NCI-H446 (cell line): ENCODE measurements around the gene HK3.
"Not testable (repeated sequence)": the region's sequence is repeated elsewhere in the genome, so short reads cannot be mapped to it uniquely, and the experiment has no call there.

Source experiments
- DNase-seq, 2 experiments: peaks; one replicate each; lab custom pipeline; 2025; lab: John Stamatoyannopoulos, UW

HK3 gene

DNA sequence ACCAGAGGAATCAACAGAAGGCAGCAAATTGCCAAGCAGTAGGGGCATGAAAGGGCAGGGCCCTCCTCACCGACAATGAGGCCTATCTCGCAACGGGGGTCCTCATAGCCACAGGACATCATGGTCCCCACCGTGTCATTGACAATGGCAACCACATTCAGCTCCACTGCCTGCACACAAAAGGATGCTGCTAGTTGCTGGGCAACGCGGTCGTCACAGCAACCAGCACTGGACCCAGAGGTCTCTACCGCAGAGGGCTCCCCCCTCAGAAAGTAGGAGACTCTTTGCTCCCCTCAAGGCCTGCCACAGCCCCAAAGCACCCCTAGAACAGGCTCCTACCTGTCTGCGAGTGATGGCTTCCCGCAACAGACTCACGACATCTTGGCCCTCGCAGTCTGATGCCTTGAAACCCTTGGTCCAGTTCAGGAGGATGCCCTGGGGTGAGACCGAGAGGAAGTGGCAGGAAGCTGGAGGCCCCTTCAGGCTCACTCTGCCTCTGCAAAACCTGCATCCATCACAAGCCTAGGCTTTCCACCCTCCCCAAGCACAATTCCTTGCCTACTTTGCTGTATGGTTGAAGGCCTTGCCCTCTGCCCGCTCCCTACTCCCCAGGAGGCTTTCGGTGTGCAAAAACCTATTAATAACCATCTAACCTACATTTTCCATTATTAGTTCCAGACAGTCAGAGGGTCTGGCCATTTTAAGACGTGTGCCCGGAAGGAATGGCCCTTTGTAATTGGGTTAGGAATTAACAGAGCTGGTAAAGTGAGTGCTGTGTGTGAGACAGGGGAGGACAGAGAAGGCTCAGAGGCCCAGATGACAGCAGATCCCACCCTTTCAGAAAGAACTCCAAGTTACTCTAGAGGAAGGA lies 15.2 kb downstream of the HK3 start:
- no peak for DNase-seq

DNA sequence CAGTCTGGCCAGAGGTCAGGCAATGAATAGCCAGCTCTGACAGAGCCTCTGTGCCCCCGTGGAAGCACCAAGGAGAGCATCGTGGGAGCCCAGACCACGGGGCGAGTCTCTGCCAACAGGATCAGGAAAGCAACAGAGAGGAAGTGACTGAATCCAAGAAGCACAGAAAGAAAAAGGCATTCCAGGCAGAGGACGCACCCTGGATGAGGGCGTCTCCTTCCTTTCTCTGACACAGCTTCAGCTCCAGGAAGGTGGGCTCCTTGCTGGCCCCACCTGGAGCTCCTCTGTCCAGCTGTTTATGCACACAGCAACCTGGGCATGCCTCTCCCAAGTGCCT lies 16.6 kb downstream of the HK3 start:
- no peak for DNase-seq

DNA sequence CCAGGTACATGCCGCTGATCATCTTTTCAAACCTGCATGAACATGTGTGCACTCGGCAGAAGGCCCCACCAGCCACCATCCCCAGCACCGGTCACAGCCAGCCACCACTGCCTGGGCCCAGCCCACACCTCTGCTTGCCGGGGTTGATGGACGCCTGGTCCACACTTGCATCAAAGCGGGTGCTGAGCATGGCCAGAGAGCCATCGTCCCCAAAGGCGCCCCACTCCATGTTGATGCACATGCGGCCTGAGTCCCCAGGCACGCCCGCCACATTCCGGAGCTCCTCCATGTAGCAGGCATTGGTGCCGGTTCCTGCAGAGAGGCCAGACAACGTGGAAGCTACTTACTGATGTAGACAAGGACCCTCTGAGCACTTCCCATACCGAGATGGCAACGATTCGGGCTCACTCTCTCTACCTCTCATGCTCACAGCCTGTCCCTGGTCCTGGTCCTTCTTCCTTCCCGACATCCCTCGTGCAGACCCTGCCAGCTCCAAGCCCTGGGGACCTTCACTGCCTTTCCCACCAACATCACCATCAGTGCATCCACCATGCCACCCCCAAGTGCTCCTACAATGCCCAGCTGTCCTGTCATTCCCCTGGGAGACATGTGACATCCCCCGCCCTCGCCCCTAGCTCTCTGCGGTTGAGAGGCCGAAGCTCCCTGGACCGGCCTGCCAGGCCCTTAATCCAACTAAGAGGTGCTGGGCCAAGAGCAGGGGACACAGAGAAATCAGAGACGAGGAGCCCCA lies 17.2 kb downstream of the HK3 start:
- DNase-seq = no peak

DNA sequence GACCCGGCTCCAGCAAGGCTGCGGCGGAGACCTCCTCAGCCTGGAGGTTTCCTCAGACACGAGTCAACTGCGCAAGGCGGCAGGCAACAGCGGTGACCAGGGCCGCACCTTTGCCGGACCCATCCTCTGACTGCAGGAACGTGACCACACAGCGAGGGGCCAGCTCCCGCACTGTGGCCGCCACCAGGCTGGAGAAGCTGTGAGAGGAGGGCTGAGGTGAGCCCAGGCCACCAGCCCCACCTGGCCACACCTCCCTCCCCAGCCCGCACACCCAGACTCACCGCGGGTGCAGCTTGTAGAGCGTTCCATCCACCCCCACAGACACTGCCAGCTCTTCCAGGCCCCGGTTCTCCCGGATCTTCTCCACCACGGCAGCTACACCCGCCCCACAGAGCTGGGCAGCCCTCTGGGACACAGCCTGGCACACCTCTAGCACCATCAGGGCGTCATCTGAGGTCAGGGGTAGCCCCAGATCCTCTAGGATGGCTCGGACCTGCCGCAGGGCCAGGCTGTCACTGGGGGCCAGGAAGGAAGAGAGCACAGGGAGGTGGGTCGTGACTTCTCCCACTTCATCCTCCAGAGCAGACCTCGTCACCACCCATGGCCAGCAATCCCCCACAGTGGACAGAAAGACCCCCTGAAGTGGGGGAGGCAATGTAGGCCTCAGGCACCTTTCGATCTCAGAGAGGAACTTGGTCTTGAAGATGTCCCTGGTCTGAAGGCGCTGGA lies 18.0 kb downstream of the HK3 start:
- DNase-seq = no peak

DNA sequence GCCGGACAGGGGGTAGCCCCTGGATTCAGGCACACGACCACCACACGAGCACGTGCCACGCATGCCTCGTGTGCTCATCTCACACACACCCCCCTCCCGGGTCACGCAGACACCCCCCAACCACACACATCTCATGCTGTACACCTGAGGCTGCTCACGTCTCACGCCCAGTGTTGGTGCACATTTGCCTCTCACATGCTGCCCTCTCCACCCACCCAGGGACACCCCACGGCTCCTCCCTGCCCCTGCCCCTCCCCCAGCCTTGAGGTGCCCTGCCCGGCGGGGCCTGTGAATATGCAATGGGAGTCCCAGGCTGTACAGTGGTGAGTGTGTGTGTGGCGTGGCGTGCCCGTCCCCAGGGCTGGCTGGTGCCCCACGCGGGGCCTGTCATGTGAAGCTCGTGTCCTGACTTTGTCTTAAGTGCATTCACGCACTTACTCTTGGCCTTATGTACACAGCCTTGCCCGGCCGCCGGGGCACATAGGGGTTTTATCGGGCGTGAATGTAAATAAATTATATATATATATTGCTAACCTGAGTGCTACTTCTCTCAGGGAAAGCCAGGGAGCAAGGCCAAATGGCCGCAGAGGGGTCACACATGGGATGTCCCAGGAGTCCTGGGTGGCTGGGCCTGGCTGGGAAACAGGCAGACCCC lies 18.7 kb downstream of the HK3 start:
- no peak for DNase-seq

DNA sequence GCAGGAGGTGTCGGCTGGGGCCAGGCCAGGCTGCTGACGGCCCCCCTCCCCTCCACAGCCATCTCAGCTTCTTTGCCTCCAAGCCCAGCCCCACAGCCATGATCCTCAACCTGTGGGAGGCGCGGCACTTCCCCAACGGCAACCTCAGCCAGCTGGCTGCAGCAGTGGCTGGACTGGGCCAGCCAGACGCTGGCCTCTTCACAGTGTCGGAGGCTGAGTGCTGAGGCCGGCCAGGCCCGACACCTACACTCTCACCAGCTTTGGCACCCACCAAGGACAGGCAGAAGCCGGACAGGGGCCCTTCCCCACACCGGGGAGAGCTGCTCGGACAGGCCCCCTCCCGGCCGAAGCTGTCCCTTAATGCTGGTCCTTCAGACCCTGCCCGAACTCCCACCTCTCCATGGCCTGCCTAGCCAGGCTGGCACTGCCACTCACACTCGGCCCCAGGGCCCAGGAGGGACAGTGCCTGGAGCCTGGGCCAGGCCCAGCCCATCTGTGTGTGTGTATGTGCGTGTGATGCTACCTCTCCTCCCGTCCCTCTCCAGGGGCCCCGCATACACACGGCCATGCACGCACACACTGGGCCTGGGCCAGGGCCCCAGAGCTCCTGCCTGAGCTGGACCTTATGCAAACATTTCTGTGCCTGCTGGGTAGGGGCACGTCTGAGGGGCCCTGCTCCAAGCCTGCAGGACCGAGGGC lies 19.3 kb downstream of the HK3 start:
- no peak for DNase-seq

DNA sequence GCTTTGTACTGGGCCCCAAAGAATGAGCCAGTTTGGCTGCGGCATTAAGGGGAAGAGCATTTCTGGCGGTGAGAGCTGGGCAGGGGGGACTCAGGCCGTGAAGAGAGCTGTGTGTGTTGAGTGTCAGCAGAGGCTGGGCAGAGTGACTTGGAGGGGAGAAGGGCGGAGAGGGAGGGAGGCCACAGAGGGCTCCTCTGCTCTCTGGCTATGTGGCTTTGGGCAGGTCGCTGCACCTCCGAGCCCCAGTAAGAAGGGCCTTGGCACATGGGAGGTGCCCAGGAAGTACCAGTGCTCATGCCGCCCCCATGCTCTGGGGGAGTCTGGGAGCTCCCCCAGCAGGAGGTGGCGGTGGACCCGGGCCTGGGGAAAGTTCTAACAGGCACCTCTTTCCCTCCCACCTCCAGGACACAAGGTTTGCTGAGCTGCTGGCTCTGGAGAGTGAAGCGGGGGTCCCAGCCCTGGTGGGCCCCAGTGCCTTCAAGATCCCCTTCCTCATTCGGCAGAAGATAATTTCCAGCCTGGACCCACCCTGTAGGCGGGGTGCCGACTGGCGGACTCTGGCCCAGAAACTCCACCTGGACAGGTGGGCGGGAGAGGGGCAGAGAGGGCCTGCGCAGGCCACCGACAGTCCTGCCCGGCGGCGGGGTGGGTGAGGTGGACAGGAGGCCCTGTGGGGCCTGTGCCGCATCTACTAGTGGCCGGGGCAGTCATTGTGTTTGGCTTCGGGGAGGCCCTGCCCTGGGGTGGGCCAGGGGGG lies 20.1 kb downstream of the HK3 start:
- no peak for DNase-seq

DNA sequence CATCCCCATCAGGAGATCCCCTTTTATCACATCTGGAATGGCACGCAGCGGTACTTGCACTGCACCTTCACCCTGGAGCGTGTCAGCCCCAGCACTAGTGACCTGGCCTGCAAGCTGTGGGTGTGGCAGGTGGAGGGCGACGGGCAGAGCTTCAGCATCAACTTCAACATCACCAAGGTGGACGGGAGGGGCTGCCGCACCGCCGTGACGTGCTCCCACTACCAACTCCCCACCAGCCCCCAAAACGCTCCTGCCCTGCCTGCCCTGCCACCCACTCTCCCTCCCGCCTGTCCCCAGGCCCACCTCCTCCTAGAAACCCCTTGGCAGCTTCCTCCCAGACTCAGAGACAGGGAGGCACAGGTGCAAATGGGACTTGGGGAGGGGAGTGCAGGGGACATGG lies 20.7 kb downstream of the HK3 start:
- no peak for DNase-seq

DNA sequence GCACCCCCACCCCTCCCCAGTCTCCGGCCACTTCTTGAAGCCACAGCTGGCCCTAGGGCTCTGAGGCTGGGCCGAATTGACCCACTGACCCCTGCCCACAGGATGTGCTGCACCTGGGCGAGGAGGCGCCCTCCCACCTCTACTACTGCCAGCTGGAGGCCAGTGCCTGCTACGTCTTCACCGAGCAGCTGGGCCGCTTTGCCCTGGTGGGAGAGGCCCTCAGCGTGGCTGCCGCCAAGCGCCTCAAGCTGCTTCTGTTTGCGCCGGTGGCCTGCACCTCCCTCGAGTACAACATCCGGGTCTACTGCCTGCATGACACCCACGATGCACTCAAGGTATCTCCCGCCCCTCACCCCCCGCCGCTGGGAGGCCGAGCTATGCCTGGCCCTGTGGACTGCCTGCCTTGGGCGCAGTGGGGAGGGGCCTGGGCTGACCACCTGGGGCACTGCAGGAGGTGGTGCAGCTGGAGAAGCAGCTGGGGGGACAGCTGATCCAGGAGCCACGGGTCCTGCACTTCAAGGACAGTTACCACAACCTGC lies 21.3 kb downstream of the HK3 start:
- no peak for DNase-seq

DNA sequence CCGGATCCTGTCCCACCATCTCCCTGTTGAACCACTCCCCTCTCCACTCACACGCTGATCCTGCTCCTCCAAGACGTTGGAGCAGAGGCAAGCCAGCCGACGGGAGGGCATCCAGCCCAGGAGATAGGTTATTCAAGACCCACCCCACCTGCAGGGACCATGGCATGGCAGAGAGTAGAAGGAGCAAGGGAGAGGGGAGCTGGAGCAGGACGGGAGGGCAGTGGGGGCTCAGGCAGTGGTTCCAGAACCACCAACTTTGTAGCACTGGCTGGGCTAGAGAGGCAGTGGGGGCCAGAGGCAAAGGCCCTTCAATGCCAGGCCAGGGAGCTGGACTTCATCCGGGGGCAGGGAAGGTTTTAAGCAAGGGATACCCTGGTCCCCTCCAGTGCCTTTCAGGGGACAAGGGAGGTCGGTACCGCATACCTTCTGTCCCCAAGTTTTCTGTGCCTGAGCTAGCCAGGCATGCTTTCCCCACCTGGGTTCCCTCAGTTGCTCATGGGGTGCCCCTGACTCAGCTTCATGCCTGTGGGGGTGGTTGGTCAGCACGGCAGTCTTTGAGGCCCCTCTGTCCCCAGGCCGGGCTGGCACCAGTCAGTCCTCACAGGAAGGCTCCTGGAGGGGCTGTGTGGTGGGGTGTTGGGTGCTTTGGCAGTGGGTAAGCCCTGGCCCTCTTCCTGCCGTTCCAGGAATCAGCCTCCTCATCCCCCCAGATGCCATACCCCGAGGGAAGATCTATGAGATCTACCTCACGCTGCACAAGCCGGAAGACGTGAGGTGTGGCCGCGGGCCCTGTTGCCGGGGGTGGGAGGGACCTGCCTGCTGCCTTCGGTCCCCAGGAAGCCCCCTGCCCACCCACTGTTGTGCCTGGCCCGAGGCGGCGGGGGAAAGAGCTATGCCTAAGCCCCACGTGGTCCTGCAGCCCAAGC lies 22.4 kb downstream of the HK3 start:
- no peak for DNase-seq

DNA sequence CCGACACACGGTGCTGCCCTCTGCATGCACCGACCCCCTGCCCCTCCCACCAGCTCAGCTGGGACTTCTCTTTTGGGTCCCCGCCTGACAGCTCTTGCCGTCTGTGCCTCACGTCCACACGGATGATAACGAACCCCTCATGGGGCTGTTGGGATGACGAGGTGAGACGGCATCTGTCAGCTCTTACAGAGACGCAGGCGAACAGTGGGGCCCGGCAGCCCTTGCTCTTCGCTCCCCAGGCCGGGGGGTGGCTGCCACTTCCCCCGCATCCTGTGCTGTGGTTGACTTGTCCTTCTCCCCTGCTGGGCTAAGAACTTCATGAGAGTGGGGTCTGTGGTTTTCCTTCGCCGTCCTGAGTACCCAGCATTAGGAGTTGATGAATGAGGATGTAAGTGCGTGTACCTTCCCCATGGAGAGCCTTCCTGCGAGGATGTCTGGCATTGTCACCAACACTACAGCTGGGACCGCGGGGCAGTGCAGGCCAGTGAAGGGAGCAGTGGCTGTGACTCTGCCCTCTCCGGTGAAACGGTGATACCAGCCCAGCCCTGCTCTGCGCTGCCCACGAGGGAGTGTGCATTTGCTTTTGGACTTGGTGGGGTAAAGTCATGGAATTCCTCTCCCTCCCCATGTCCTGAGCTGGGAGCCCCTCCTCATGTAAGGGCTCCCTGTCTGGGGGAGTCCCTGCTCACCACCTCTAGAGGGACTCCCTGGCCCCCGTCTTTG lies 23.2 kb downstream of the HK3 start:
- no peak for DNase-seq

DNA sequence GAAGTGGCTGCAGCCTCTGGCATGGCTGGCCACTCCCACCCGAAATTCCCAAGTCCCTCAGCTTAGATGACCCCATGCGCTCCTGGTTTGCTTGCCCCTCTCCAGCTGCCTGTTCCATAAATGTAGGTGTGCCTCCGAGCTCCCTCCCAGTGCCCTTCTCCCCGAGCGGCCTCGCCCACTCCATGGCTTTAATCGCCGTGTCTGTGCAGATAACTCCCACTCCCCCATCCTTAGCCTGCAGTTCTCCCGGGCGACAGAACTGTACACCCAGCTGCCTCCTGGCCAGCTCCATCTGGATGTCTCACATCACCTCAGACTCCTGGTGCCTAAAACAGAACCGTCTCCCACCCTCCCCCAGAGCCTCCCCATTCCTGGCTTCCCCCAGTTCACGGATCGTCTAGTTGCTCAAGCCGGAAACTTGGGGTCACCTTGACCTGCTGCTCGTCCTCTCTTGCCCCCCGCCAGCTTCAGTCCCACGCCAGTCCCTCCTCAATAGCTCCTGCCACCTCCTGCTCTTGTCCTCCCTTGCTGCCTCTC lies 24.1 kb downstream of the HK3 start:
- DNase-seq = no peak

DNA sequence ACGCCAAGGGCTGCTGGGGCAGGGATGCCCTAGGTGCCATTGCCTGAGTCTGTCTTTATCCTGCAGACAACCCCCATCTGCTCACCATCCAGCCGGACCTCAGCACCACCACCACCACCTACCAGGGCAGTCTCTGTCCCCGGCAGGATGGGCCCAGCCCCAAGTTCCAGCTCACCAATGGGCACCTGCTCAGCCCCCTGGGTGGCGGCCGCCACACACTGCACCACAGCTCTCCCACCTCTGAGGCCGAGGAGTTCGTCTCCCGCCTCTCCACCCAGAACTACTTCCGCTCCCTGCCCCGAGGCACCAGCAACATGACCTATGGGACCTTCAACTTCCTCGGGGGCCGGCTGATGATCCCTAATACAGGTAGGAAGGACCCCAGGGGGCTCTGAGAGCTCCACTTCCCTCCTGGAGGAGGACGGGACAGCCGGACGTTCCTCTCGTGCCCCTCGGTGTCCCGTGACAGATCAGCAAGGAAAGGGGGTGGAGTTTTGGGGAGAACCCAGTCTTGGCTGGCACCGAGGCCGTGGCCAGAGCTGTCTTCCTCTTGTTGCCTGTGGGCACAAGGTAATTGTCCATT lies 24.9 kb downstream of the HK3 start:
- no peak for DNase-seq

DNA sequence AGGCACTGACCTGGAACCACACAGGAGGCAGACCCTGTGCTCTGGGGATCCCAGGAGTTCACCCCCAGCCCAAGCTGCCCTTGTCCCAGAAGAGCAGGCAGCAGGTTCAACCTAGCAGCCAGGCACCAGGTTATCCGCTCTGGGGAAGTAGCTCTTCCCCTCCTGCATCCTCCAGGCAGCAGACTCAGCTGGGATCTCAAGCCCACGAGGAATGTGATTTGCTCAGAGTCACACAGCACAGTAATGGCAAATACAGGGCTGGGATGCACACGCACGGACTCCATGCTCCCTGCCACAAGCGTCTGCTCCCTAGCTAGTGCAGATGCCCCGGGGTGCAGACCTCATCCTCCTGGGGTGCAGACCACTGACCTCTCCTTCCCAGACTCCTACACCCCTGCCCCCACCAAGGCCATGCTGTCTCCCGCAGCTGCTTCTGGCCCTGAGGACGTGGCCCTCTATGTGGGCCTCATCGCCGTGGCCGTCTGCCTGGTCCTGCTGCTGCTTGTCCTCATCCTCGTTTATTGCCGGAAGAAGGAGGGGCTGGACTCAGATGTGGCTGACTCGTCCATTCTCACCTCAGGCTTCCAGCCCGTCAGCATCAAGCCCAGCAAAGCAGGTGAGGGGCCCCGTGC lies 25.5 kb downstream of the HK3 start:
- DNase-seq = no peak

DNA sequence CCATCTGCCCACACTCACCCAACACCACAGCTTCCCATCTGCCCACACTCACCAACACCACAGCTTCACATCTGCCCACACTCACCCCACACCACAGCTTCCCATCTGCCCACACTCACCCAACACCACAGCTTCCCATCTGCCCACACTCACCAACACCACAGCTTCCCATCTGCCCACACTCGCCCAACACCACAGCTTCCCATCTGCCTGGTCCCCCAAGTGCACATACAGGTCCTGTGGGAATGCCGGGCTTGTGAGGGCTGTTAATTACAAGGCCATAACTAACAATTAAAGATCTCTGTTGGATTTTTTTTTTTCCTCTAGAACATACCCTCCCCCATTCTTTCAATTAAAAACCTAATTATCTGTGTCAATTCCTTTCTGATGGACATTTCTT lies 26.1 kb downstream of the HK3 start:
- DNase-seq = not testable (repeated sequence)

DNA sequence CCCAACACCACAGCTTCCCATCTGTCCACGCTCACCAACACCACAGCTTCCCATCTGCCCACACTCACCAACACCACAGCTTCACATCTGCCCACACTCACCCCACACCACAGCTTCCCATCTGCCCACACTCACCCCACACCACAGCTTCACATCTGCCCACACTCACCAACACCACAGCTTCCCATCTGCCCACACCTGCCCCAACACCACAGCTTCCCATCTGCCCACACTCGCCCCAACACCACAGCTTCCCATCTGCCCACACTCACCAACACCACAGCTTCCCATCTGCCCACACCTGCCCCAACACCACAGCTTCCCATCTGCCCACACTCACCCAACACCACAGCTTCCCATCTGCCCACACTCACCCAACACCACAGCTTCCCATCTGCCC lies 26.6 kb downstream of the HK3 start:
- DNase-seq = not testable (repeated sequence)

DNA sequence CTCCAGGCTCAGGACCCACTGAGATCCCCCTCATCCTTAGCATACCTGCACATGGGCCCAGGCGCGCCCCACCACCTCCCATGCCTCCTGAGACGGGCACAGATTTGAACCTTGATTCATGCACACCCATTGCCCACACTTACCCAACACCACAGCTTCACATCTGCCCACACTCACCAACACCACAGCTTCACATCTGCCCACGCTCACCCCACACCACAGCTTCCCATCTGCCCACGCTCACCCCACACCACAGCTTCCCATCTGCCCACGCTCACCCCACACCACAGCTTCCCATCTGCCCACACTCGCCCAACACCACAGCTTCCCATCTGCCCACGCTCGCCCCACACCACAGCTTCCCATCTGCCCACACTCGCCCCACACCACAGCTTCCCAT lies 28.5 kb downstream of the HK3 start:
- not testable (repeated sequence) for DNase-seq

DNA sequence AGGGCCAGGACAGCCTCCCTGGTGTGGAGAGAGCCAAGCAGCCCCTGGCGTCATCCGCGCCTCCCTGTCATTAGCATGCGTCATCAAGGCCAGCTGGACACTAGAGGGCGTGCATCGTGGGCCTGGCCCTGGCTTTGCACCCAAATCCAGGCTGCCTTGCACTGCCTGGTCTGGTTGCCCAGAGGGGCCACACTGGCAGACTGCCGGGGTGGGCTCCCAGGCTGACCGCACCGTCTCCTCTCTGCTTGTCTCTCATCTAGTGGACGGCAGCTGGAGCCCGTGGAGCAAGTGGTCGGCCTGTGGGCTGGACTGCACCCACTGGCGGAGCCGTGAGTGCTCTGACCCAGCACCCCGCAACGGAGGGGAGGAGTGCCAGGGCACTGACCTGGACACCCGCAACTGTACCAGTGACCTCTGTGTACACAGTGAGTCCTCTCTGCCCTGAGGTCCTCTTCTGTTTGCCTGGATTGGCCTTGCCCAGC lies 29.0 kb downstream of the HK3 start:
- DNase-seq = no peak
